ENCODE data around the gene TRDN. TPM values are rescaled to one million over a fixed set of nuclear protein-coding genes. Genes with fewer than 3 reads are reported as not detected.

TRDN gene
- polyA plus RNA-seq, 1 experiment: not detected

GRCh38 chr6:123541462-123541861, 95.3 kb downstream of the TRDN start:
- DNase-seq (ENCODE audit: low read depth): no peak
- ChIA-PET CTCF (no interaction called here), POLR2A (no interaction called here)
- H3K4me3 ChIP-seq (ENCODE audit: low read depth, low read length): no peak overlapping the region
- no peaks in the 10 kb centered on the region for H3K36me3 ChIP-seq (ENCODE audit: control insufficient read depth, insufficient read depth, low read length)
- no peak for TF ChIP-seq CTCF (IDR thresholded peaks at IDR 0.05; ENCODE audit: insufficient read depth, low read depth, low read length)
- no peaks in the 10 kb centered on the region for H3K27me3 ChIP-seq (ENCODE audit: control insufficient read depth, insufficient read depth, low read length)

GRCh38 chr6:123533862-123534648, 102.7 kb downstream of the TRDN start:
- CTCF ChIA-PET: no interaction called here
- TF ChIP-seq CTCF (IDR thresholded peaks at IDR 0.05; ENCODE audit: insufficient read depth, low read depth, low read length): no peak
- Histone ChIP-seq H3K36me3 (ENCODE audit: control insufficient read depth, insufficient read depth, low read length) (no peaks in the 10 kb centered on the region), H3K27me3 (ENCODE audit: control insufficient read depth, insufficient read depth, low read length) (no peaks in the 10 kb centered on the region), H3K4me3 (ENCODE audit: low read depth, low read length) (no peak overlapping the region)
- DNase-seq (ENCODE audit: low read depth): no peak
- POLR2A ChIA-PET: no interaction called here

GRCh38 chr6:123529843-123530242, 106.9 kb downstream of the TRDN start:
- POLR2A ChIA-PET: no interaction called here
- CTCF ChIA-PET: no interaction called here
- no peak for TF ChIP-seq CTCF (IDR thresholded peaks at IDR 0.05; ENCODE audit: insufficient read depth, low read depth, low read length)
- DNase-seq (ENCODE audit: low read depth): no peak
- H3K27me3 ChIP-seq (ENCODE audit: control insufficient read depth, insufficient read depth, low read length): no peaks in the 10 kb centered on the region
- no peaks in the 10 kb centered on the region for H3K36me3 ChIP-seq (ENCODE audit: control insufficient read depth, insufficient read depth, low read length)
- no peak overlapping the region for H3K4me3 ChIP-seq (ENCODE audit: low read depth, low read length)

GRCh38 chr6:123529058-123529457, 107.7 kb downstream of the TRDN start:
- Histone ChIP-seq H3K27me3 (ENCODE audit: control insufficient read depth, insufficient read depth, low read length) (no peaks in the 10 kb centered on the region), H3K36me3 (ENCODE audit: control insufficient read depth, insufficient read depth, low read length) (no peaks in the 10 kb centered on the region), H3K4me3 (ENCODE audit: low read depth, low read length) (no peak overlapping the region)
- ChIA-PET POLR2A (no interaction called here), CTCF (no interaction called here)
- no peak for TF ChIP-seq CTCF (IDR thresholded peaks at IDR 0.05; ENCODE audit: insufficient read depth, low read depth, low read length)
- no peak for DNase-seq (ENCODE audit: low read depth)

- ChIA-PET POLR2A (no interaction called here), CTCF (no interaction called here)
- no peak for TF ChIP-seq CTCF (IDR thresholded peaks at IDR 0.05; ENCODE audit: insufficient read depth, low read depth, low read length)
- Histone ChIP-seq H3K27me3 (ENCODE audit: control insufficient read depth, insufficient read depth, low read length) (no peaks in the 10 kb centered on the region), H3K36me3 (ENCODE audit: control insufficient read depth, insufficient read depth, low read length) (no peaks in the 10 kb centered on the region), H3K4me3 (ENCODE audit: low read depth, low read length) (no peak overlapping the region)
- DNase-seq (ENCODE audit: low read depth): no peak
Observed at GRCh38 chr6:123527406-123527805, 109.3 kb downstream of the TRDN start.
